A673 (cell line): ENCODE measurements around the gene NLRC5. TPM values are rescaled to one million over a fixed set of nuclear protein-coding genes. Genes with fewer than 3 reads are reported as not detected.

Experiments
- BruUV-seq: library from RNA; stranded (reverse); fragments of 400-500 nt; replicated peaks from 2 replicates; lab custom pipeline; 2021; lab: Mats Ljungman, UMichigan
- CTCF ChIA-PET: fragments of 300-600 bp; sonication (Branson Sonifier 250); formaldehyde crosslinking; loops from one replicate; lab custom pipeline; 2022; ENCODE audit warnings: antibody characterized with exemption; lab: Charles Lee
- POLR2A ChIA-PET: fragments of 300-600 bp; sonication (Branson Sonifier 250); formaldehyde crosslinking; loops from one replicate; lab custom pipeline; 2022; ENCODE audit warnings: antibody characterized with exemption; ENCODE audit not compliant: low non-redundant PET; lab: Charles Lee
- DNase-seq: peaks from one replicate; pipeline ENCODE4 v3.0.0-alpha.2; 2015; ENCODE audit warnings: low spot score
- H3K27ac ChIP-seq: fragments of 200-600 bp; sonication (generic); 2 replicates; pipeline ENCODE4 v1.5.1; 2016; ENCODE audit warnings: mixed run types, low read depth, mild to moderate bottlenecking, mixed read lengths, antibody characterized with exemption, low read length; ENCODE audit not compliant: poor library complexity, severe bottlenecking
- H3K27me3 ChIP-seq: fragments of 200-600 bp; sonication (generic); replicated peaks from 2 replicates; pipeline ENCODE4 v1.6.1; 2017; ENCODE audit warnings: mixed run types, low read depth, mild to moderate bottlenecking, mixed read lengths, antibody characterized with exemption, low read length; ENCODE audit not compliant: insufficient read depth, poor library complexity
- H3K36me3 ChIP-seq: fragments of 200-600 bp; sonication (generic); 2 replicates; pipeline ENCODE4 v1.6.1; 2016; ENCODE audit warnings: mixed run types, mild to moderate bottlenecking, mixed read lengths, antibody characterized with exemption, low read length; ENCODE audit not compliant: insufficient read depth, poor library complexity, severe bottlenecking
- H3K4me1 ChIP-seq: fragments of 200-600 bp; sonication (generic); 2 replicates; pipeline ENCODE4 v1.6.1; 2017; ENCODE audit warnings: mixed run types, mild to moderate bottlenecking, mixed read lengths, antibody characterized with exemption, low read length; ENCODE audit not compliant: insufficient read depth, poor library complexity, severe bottlenecking
- H3K4me3 ChIP-seq: fragments of 200-600 bp; sonication (generic); 2 replicates; pipeline ENCODE4 v1.5.1; 2016; ENCODE audit warnings: low read depth, mixed run types, mild to moderate bottlenecking, mixed read lengths, low read length; ENCODE audit not compliant: poor library complexity, severe bottlenecking
- H3K9me3 ChIP-seq: fragments of 200-600 bp; sonication (generic); 2 replicates; pipeline ENCODE4 v1.6.1; 2016; ENCODE audit warnings: mixed run types, low read depth, mild to moderate bottlenecking, mixed read lengths, antibody characterized with exemption, low read length; ENCODE audit not compliant: poor library complexity, severe bottlenecking
- EZH2 ChIP-seq: fragments of 200-600 bp; sonication (generic); IDR thresholded peaks from 2 replicates; pipeline ENCODE4 v1.6.1; 2017; ENCODE audit warnings: borderline replicate concordance, low read depth, mild to moderate bottlenecking, mixed read lengths, antibody characterized with exemption, low read length; ENCODE audit not compliant: poor library complexity, severe bottlenecking
- intact Hi-C: fragments of 100-400 bp; cut with micrococcal nuclease; formaldehyde crosslinking; loops from one replicate; pipeline ENCODE4 v1.10.0; 2022; ENCODE audit not compliant: unreplicated experiment
- total RNA-seq: library from RNA; stranded (reverse); gene quantifications from 2 replicates; pipeline ENCODE4 v1.2.3, GENCODE V29; 2021
- TF ChIP-seq, protein P1 (sequence below): fragments of 300-800, 200-600 bp; sonication (generic); conservative IDR thresholded peaks from 2 replicates; pipeline ENCODE4 v1.5.1; 2017; ENCODE audit warnings: low read depth, mild to moderate bottlenecking, antibody characterized with exemption, low read length, moderate library complexity, mixed read lengths

Gene NLRC5
- total RNA-seq, 1 experiment from 2014 or later, result 13.1 TPM

DNA sequence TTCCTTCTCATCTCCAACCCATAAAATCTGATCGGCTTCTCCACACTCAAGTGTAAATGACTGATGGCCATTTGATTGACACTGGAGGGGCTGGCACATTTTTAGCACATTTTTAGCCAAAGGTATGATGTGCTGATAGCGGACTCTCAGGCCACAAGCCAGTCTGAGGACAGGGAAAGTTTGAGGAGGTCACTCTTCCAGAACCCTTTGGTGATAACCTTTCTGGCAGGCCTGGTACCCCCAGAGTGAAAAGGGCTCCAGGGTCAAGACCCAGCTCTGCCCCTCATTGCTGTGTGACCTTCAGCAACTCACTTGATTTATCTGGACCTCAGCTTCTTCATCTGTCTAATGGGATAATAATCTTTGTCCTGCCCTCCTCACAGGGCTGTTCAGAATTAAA, 1.7 kb upstream of the NLRC5 start:
- Histone ChIP-seq H3K9me3 (no peaks in the 10 kb centered on the region), H3K4me3 (no peak overlapping the region), H3K36me3 (no peaks in the 10 kb centered on the region), H3K27ac (no peak overlapping the region), H3K4me1 (peaks cover 12% of the 10 kb centered on the region), H3K27me3 (no peaks in the 10 kb centered on the region)
- intact Hi-C loops, result no loop called here
- POLR2A ChIA-PET, result no interaction called here
- TF ChIP-seq, protein P1, sequence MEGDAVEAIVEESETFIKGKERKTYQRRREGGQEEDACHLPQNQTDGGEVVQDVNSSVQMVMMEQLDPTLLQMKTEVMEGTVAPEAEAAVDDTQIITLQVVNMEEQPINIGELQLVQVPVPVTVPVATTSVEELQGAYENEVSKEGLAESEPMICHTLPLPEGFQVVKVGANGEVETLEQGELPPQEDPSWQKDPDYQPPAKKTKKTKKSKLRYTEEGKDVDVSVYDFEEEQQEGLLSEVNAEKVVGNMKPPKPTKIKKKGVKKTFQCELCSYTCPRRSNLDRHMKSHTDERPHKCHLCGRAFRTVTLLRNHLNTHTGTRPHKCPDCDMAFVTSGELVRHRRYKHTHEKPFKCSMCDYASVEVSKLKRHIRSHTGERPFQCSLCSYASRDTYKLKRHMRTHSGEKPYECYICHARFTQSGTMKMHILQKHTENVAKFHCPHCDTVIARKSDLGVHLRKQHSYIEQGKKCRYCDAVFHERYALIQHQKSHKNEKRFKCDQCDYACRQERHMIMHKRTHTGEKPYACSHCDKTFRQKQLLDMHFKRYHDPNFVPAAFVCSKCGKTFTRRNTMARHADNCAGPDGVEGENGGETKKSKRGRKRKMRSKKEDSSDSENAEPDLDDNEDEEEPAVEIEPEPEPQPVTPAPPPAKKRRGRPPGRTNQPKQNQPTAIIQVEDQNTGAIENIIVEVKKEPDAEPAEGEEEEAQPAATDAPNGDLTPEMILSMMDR, result no peak
- TF ChIP-seq EZH2, result no peak
- no peak for DNase-seq
- BruUV-seq, result no TSS peak
- CTCF ChIA-PET, result no interaction called here

DNA sequence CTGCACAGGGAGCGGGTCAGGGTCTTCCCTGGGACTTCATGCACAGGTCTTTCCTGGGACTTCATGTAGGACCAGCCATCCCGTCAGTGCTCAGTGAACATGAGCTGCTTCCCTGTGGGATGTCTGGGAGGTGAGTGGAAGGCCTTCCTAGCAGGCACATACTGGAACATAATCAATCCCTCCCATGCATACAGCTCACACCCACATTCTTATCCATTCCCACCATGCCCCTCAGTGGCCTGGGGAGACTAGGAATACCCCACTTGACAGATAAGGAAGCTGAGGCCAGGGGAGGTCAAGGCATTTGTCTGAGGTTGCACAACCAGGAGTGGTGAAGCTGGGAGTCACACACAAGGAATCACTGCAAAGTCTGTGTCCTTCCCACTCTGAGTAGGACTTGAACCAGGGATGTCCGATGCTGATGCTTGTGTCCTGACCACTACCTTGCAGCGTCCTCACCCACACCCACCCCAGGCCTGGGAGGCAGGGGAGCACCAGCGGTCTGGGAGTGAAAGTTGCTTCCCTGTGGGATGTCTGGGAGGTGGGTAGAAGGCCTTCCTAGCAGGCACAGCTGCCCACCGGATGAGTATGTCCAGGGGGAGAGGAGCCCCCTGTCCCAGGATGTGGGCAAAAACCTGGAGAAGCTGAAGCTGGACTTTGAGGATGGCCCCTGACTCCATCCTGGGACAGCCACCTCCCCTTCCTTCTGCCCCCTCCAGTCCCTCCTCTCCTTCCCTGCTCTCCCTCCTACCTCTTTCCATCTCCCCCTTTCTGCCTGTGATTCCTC, 1.0 kb upstream of the NLRC5 start:
- H3K36me3 ChIP-seq, result no peaks in the 10 kb centered on the region
- no peaks in the 10 kb centered on the region for H3K9me3 ChIP-seq
- H3K27me3 ChIP-seq, result no peaks in the 10 kb centered on the region
- BruUV-seq, result no TSS peak
- DNase-seq, result no peak
- peak overlapping the region; percentile 53 for H3K27ac ChIP-seq
- intact Hi-C loops, result no loop called here
- POLR2A ChIA-PET, result no interaction called here
- TF ChIP-seq EZH2, result no peak
- TF ChIP-seq, protein P1, result no peak
- H3K4me3 ChIP-seq, result peak overlapping the region; percentile 60
- CTCF ChIA-PET, result no interaction called here
- peaks cover 12% of the 10 kb centered on the region for H3K4me1 ChIP-seq

DNA sequence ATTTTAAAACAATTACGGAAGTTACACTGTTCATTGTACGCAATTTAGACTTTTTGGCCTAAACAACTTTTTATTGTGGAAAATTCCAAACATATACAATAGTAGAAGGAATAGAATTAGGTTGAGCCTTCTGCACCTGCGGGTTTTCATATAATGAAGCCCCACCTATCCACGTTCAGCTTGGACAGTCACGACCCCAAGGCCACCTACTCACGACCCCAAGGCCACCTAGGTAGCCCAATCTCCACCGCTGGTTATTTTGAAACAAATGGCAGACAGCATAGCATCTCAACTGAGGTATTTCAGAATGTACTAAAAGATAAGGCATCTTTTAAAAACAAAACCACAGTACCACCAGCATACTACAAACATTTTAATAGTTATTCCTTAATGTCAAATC, 631 bp downstream of the NLRC5 start:
- TF ChIP-seq, protein P1, result no peak
- no peak for TF ChIP-seq EZH2
- POLR2A ChIA-PET, result interaction anchor here (0.5 kb wide), 1 partner anchor 51 kb away, joined by 3 read pairs; no protein-coding TSS in a partner anchor
- no peaks in the 10 kb centered on the region for H3K9me3 ChIP-seq
- no peak for DNase-seq
- intact Hi-C loops, result no loop called here
- peak overlapping the region; percentile 60 for H3K4me3 ChIP-seq
- H3K36me3 ChIP-seq, result no peaks in the 10 kb centered on the region
- no peaks in the 10 kb centered on the region for H3K27me3 ChIP-seq
- peaks cover 11% of the 10 kb centered on the region for H3K4me1 ChIP-seq
- BruUV-seq, result TSS peak; percentile 53
- CTCF ChIA-PET, result no interaction called here
- no peak overlapping the region for H3K27ac ChIP-seq
